Measurements from ENCODE around the gene AFF2. TPM values are rescaled to one million over a fixed set of nuclear protein-coding genes. Genes with fewer than 3 reads are reported as not detected.

AFF2 gene
- polyA plus RNA-seq, 1 of the 3 experiments (the other 2 are of a cell fraction), result not detected

GRCh38 chrX:148784856-148785255 lies 284.4 kb downstream of the AFF2 start:
- Histone ChIP-seq H3K4me2 (no peak overlapping the region), H3K9me3 (no peaks in the 10 kb centered on the region), H3K27ac (ENCODE audit: low read depth in 2 of 2, low read length in 1 of 2) (no peak overlapping the region), H3K27me3 (ENCODE audit: insufficient read depth) (no peaks in the 10 kb centered on the region), H3K36me3 (replicated peaks in 1 of 2; ENCODE audit: control insufficient read depth in 1 of 2, insufficient read depth in 2 of 2, low read length in 1 of 2) (no peaks in the 10 kb centered on the region), H3K9ac (no peak overlapping the region), H3K4me1 (ENCODE audit: control insufficient read depth in 1 of 2, insufficient read depth in 2 of 2, low read depth in 1 of 2, low read length in 1 of 2) (no peaks in the 10 kb centered on the region), H3K9me2 (no peaks in the 10 kb centered on the region), H2AFZ (ENCODE audit: low read depth) (no peak overlapping the region), H3F3A (replicated peaks; ENCODE audit: insufficient read depth) (no peaks in the 10 kb centered on the region), H3K4me3 (ENCODE audit: low read depth in 2 of 2, low read length in 1 of 2) (no peak overlapping the region), H3K79me2 (ENCODE audit: insufficient read depth) (no peaks in the 10 kb centered on the region), H4K20me1 (ENCODE audit: insufficient read depth) (no peaks in the 10 kb centered on the region)
- no peak for DNase-seq
- TF ChIP-seq MEF2A (IDR thresholded peaks at IDR 0.05; ENCODE audit: borderline replicate concordance, low read depth), result no peak
- no peak for TF ChIP-seq MAX (IDR thresholded peaks at IDR 0.05; ENCODE audit: low read depth)
- TF ChIP-seq TCF12 (IDR thresholded peaks at IDR 0.05), result no peak
- TF ChIP-seq REST (IDR thresholded peaks at IDR 0.05; ENCODE audit: low read depth, low read length), result no peak
- TF ChIP-seq YY1 (IDR thresholded peaks at IDR 0.05; ENCODE audit: low read depth), result no peak
- WGBS (ENCODE audit: low lambda C conversion rate), result 5% methylated on average over 9 of the region's 9 CpGs
- POLR2A ChIA-PET, result no interaction called here
- CTCF ChIA-PET, result no interaction called here

- CTCF ChIA-PET, result no interaction called here
- WGBS (ENCODE audit: low lambda C conversion rate), result 0% methylated on average over 1 of the region's 1 CpG
- DNase-seq, result no peak
- no peak overlapping the region for H2AFZ ChIP-seq (ENCODE audit: low read depth)
- no peaks in the 10 kb centered on the region for H3K36me3 ChIP-seq (replicated peaks in 1 of 2; ENCODE audit: control insufficient read depth in 1 of 2, insufficient read depth in 2 of 2, low read length in 1 of 2)
- POLR2A ChIA-PET, result no interaction called here
- TF ChIP-seq ZBTB33 (IDR thresholded peaks at IDR 0.05; ENCODE audit: borderline replicate concordance, low read depth) (no peak), USF1 (IDR thresholded peaks at IDR 0.05; ENCODE audit: borderline replicate concordance, low read depth) (no peak), CTCF (IDR thresholded peaks at IDR 0.05) (no peak), TEAD4 (IDR thresholded peaks at IDR 0.05; ENCODE audit: borderline replicate concordance, insufficient read depth) (no peak), SIN3A (IDR thresholded peaks at IDR 0.05; ENCODE audit: borderline replicate concordance, low read depth, low read length) (no peak), SMC3 (IDR thresholded peaks at IDR 0.05; ENCODE audit: low read depth, low read length) (no peak), POLR2AphosphoS5 (IDR thresholded peaks at IDR 0.05; ENCODE audit: low read depth, low read length) (no peak), GABPA (IDR thresholded peaks at IDR 0.05; ENCODE audit: low read depth) (no peak), NFIC (IDR thresholded peaks at IDR 0.05; ENCODE audit: borderline replicate concordance) (no peak)
- H4K20me1 ChIP-seq (ENCODE audit: insufficient read depth), result no peaks in the 10 kb centered on the region
- no peak overlapping the region for H3K4me3 ChIP-seq (ENCODE audit: low read depth in 2 of 2, low read length in 1 of 2)
- H3K27me3 ChIP-seq (ENCODE audit: insufficient read depth), result no peaks in the 10 kb centered on the region
- H3K79me2 ChIP-seq (ENCODE audit: insufficient read depth), result no peaks in the 10 kb centered on the region
- H3K27ac ChIP-seq (ENCODE audit: low read depth in 2 of 2, low read length in 1 of 2), result no peak overlapping the region
- H3K9ac ChIP-seq, result no peak overlapping the region
- H3K4me2 ChIP-seq, result no peak overlapping the region
- H3K9me2 ChIP-seq, result no peaks in the 10 kb centered on the region
- no peaks in the 10 kb centered on the region for H3K9me3 ChIP-seq
- H3K4me1 ChIP-seq (ENCODE audit: control insufficient read depth in 1 of 2, insufficient read depth in 2 of 2, low read depth in 1 of 2, low read length in 1 of 2), result no peaks in the 10 kb centered on the region
- no peaks in the 10 kb centered on the region for H3F3A ChIP-seq (replicated peaks; ENCODE audit: insufficient read depth)
Observed at GRCh38 chrX:148785256-148785655, 284.8 kb downstream of the AFF2 start.

Data from SK-N-SH (cell line).